Glomerular visceral epithelial cell (primary cell): Measurements from ENCODE around the gene MICAL1.

Experiments used
- DNase-seq: peaks from one replicate; pipeline ENCODE4 v3.0.0-alpha.2; 2016; ENCODE audit errors: extremely low spot score

MICAL1 gene

DNA sequence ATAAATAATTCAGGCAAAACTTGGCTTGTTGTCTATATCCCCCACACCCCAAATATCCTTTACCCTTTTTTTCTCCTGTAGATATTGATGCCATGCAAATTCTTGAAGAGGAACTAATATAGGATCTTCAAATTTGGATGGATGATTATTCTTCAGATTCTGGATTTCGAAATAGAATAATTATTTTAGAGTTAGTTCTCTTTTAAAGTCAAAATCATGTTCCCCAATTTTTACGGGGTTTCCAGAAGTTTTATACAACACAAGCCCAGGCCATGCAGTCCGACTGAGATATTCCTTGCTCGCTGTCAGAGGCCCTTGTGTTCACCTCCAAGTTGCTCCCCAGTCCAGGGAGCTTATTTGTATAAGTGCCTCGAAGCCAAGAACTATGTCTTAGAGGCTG is 19.5 kb downstream of the MICAL1 start:
- DNase-seq = no peak

DNA sequence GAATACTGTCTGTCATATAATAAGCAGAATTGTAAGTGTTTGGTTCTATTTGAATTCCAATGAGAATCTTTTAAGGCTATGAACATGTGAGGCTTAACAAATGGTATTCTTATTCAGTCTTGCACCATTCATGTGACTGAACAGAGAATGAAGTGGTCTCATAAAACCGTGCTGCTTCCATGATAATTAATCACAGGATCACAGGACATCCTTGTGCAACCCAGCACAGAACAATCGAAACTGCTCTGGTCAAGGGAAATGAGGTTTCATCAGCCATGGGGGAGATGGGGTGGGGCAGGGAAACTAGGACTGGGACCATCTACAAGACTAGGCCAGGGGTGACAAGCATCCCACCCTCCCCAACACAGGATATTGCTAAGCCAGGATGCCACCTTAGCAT is 21.1 kb downstream of the MICAL1 start:
- DNase-seq = no peak

DNA sequence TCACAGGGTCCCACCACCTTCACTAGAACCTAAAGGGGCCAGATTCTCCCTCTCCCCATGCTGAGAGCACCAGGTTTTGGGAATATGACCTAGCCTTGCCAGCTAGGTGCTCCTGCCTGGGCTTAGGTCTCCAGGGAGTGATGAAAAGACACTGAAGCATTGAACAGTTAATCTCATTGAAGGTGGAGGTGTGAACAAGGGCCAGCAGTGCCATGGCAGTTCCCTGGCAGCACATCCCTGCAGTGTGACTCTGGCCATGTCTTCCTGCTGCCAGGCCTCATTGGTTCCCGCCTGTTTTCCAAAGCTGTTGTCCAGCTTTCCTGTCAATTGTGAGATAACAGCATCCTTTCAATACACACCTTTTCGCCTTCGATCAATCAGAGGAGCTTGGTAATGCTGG is 26.1 kb downstream of the MICAL1 start:
- DNase-seq = no peak

DNA sequence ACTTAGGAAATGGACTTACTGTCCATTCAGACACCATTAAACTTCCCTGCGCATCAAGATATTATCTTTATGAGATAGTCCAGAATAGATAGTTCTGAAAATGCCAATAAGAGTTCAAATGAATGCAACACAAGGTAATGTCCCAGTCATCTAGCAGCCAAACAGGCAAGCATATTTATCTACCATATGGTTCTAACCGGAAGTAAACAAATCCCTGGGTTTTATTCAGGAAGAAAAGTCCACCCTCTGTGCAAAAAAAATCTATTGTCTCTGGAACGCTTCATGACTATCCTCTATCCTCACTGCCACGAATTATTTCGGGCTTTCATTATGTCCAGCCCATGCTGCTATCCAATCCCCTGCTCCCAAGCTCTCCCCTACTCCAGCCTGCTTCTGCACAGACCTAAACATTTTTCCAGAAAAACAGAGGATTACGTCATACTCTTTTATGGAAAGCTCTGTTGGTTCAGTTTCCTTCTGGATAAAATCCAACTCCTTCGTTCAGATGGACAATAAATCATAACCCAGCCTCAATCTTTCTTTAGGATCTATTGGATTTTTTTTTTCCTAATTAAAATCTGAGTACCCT is 26.6 kb downstream of the MICAL1 start:
- no peak for DNase-seq

DNA sequence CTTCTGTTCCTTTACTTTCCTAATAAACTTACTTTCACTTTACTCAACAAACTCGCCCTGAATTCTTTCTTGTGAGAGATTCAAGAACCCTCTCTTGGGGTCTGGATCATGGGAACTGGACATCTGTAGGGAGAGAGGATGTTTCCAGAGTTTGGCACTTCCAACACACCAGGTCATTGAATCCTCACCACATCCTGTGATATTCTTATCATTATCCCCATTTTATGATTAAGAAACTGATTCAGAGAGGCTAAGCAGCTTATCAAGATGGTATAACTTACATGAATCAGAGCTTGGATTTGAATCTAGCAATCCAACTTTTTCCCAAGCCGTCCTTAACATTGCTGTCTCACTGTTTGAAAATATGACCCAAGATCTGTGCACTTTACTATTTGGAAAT is 30.6 kb downstream of the MICAL1 start:
- no peak for DNase-seq

DNA sequence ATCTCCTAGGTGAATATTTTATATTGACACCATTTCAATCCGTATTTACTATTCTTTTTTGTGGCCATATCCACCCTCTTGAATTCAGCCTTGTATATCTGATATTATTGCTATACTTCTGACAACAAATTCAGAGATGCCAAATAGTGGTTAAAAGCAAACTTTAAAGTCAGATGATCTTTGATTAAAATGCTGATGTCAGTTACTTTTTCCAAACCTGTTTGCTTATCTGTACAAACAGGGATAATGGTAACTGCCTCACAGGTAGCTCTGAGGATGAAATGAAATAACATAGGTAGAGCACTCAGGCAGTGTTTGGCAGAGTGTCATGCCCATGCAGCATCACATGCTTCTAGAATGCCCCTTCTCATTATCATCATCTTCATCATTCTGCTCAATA is 34.4 kb downstream of the MICAL1 start:
- DNase-seq = no peak

DNA sequence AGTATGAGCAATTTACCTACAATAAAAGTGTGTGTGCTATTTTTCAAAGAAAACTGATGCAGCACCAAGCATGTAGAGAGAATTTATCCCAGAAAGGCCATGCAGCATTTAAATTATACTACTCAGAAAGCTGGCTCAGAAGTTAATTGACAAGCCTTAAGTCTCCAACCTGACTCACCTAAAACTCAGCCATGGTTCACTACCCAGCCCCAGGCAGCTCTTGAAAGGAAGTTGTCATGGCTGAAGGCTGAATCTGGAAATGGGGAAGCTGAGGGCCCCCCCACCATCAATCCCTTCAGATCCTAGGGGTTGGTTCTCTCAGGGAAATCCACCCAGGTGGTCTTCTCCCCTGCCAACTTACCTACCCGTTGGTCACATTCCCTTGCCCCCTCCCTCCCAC is 34.8 kb downstream of the MICAL1 start:
- peak; percentile 59 for DNase-seq

DNA sequence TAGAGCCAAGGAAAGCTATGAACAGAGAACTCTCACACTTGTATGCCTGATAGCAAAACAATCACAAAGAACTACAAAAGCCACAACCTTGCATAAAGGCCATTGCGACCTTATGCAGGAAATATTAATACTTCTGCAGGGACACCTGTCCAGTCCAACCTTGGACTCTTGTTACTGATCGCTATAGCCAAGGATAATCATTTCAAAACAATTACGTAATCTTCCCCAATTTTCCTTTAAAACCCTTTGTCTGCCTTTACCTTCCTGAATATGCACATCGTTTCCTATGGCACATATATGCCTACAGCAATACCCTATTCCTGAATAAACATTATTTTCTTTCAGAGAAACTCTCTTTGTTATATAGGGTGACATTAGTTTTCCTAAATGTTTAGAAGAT is 37.9 kb downstream of the MICAL1 start:
- no peak for DNase-seq

DNA sequence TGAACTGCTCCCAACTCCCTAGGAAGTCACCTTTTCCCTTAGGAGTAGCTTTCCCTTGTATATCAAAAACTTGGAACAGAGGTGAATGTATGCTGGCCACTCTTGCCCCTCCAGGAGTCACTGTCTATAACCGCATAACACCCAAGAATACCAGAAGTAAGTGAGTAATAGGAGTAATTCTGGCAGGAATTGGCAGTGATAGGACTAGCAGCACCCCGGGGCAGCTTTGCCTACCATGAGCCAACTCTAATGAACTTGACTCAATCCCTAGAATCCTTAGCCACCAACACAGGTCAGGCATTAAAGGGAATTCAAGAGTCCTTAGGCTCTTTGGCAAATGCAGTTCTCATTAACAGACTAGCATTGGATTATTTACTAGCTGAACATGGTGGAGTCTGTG is 44.5 kb downstream of the MICAL1 start:
- DNase-seq = no peak

DNA sequence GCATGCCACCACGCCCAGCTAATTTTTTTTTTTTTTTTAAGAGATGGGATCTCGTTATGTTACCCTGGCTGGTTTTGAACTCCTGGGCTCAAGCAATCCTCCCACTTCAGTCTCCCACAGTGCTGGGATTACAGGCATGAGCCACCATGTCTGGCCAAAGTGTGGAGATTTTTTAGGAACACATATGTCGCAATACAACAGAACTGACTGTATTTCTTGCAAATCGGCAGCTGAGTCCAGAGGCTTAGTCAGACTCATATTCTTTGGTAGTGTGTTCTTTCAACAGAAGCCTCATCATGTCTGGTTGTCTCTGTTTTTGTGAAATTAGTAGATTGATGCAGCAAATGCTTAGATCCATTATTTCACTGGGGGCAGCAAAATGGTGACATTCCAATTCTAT is 49.4 kb downstream of the MICAL1 start:
- no peak for DNase-seq

DNA sequence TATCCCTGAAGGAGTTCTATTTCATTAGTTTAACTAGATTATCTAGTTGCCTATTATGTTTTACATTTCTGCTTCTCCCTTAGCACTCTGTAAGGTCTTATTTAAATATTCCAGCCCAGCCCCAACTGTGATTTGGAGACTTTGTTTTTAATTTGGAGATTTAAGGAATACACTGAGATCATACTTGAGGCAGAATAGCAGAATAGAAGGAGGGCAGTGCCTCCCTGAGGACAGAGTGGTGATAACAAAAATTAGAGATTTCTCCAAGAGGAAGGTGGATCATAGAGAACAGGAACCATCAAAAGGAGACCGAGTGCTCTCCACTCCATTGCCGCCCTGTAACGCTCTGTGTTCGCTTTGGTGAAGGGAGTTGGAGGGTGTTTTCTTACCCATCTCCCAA is 58.6 kb downstream of the MICAL1 start:
- DNase-seq = no peak

DNA sequence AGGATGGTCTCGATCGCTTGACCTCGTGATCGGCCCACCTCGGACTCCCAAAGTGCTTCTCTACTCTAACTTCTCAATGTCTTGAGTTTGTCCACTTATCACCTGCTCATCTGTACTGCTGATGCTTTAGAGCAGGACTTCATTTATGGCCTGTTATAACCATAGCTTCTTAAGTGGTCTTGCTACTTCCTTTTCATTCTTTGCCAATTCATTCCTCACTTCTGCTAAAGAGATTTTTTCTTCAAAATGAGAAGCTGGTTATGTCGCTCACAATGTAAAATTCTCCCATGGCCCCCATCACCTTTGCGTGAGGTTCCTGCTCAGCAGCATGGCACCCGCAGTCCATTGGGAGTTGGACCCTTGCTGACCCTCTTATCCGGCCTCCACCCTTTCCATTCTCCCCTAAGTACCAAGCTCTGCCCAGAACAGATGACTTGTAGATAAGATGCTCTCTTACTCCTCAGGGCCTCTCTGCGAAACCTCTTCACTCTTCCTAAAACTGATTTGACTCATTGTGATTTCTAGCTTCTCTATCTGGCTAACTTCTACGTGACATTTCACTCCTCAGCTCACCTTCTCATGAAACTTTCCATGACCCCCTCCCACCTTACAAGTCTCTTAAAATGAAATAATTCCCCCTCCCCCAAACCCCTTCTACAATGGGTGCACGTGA is 59.4 kb downstream of the MICAL1 start:
- no peak for DNase-seq
